Tibial nerve (tissue), 4 donors: ENCODE data around the gene AMOTL2. TPM values are rescaled to one million over a fixed set of nuclear protein-coding genes. Genes with fewer than 3 reads are reported as not detected.

Source experiments
- DNase-seq, 2 donors: peaks; one replicate each; pipeline ENCODE4 v3.0.0-alpha.2; 2019; ENCODE audit warnings: low spot score in 2 of 2
- H3K27ac ChIP-seq, 4 donors: fragments of 200-600 bp; sonication (generic) in 3 of 4; one replicate each; pipeline ENCODE4 v1.5.1; 2017 to 2019; ENCODE audit warnings: mild to moderate bottlenecking in 1 of 4
- H3K27me3 ChIP-seq, 2 donors: fragments of 200-600 bp; sonication (generic) in 1 of 2; one replicate each; pipeline versions ENCODE4 v1.5.1 to v1.6.0; 2017 to 2019
- H3K36me3 ChIP-seq, 3 donors: fragments of 200-600 bp; sonication (generic); one replicate each; pipeline ENCODE4 v1.5.1; 2018 to 2019
- H3K4me1 ChIP-seq, 4 donors: fragments of 200-600 bp; sonication (generic) in 3 of 4; one replicate each; pipeline ENCODE4 v1.5.1; 2017 to 2019
- H3K4me3 ChIP-seq, 4 donors: fragments of 200-600 bp; sonication (generic) in 3 of 4; one replicate each; pipeline ENCODE4 v1.5.1; 2017 to 2019; ENCODE audit warnings: mild to moderate bottlenecking in 1 of 4, moderate library complexity in 1 of 4
- H3K9me3 ChIP-seq, 4 donors: fragments of 200-600 bp; sonication (generic) in 3 of 4; one replicate each; pipeline ENCODE4 v1.5.1; 2017 to 2019
- EP300 ChIP-seq, 2 donors: sonication (generic); formaldehyde crosslinking; IDR thresholded peaks; one replicate each; pipeline ENCODE4 v1.6.1; 2017; ENCODE audit warnings: antibody characterized with exemption in 2 of 2, mild to moderate bottlenecking in 1 of 2
- POLR2A ChIP-seq, 2 donors: fragments of 450-650 bp; IDR thresholded peaks; one replicate each; pipeline ENCODE4 v1.6.1; 2017; ENCODE audit warnings: antibody characterized with exemption in 2 of 2, mild to moderate bottlenecking in 2 of 2, moderate library complexity in 2 of 2
- WGBS, 2 donors: methylation state at CpG; one replicate each; pipeline ENCODE4 v1.1.5; 2018; 5-methylcytosine and 5-hydroxymethylcytosine counted together
- total RNA-seq, 4 donors: library from RNA; depleted of rRNA; stranded (reverse); fragments of >200 nt; gene quantifications; one replicate each; pipeline ENCODE4 v1.1.0, GENCODE V29; 2016
- TF ChIP-seq, protein P1 (sequence below), 5 experiments: fragments of 200-600 bp in 3 of 5; fragments of 450-650 bp in 2 of 5; sonication (generic) in 3 of 5; IDR thresholded peaks; one replicate each; pipeline ENCODE4 v1.5.1; 2016 to 2019; ENCODE audit warnings: antibody characterized with exemption in 5 of 5, mild to moderate bottlenecking in 3 of 5, moderate library complexity in 2 of 5

AMOTL2 gene
- total RNA-seq, 4 donors from 2014 or later = 216 to 337 (median 255) TPM

DNA sequence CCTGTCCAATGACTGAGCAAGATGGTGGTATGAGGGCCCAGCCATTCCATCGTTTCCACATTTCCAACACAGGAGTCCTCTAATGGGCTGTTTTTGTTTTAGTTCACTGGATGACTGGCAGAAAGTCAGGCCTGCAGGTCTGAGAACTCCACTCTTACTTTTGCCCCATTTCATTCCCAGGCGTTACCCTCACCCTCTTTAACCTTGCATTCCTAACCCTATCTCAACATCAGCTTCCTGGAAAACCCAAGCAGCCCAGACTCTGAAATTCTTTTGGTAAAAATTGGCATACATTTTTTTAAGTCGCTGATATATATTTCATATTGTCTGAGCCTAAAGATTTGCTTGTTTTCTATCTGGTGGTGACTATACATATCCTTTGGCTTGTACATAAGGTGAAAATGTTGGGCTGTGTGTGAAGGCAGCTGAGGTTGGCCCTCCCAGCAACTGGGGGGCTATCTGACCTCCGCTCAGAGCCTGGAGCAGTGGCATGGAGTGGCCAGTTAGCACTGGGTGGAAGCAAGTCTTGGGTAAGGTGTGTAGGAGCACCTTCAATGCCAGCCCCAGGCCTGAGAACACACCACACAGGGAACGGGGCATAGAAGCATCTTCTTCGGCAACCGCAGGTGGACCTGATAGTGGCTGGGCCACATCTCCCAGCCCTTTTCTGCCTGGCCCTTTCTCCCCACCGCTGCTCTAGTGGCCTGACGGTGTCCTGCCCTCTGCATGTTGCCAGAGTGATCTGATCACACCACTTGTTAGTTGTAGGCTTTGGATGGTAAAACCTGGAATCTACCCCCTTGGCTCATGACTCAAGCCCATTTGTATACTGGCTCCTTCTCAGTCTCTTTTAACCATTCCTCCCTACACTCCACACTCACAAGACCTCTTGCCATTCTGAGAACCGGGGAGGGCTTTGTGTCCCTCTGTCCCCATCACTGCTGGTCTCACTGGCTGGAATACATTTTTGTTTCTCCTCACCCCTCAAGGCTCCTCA, 50.0 kb downstream of the AMOTL2 start:
- Histone ChIP-seq H3K36me3 (no peaks in the 10 kb centered on the region), H3K9me3 (no peaks in the 10 kb centered on the region), H3K4me1 (peaks cover 0 to 39% (median 29%) of the 10 kb centered on the region in 4 donors), H3K27me3 (no peaks in the 10 kb centered on the region), H3K4me3 (no peak overlapping the region), H3K27ac (no peak overlapping the region)
- no peak for DNase-seq
- TF ChIP-seq, protein P1, sequence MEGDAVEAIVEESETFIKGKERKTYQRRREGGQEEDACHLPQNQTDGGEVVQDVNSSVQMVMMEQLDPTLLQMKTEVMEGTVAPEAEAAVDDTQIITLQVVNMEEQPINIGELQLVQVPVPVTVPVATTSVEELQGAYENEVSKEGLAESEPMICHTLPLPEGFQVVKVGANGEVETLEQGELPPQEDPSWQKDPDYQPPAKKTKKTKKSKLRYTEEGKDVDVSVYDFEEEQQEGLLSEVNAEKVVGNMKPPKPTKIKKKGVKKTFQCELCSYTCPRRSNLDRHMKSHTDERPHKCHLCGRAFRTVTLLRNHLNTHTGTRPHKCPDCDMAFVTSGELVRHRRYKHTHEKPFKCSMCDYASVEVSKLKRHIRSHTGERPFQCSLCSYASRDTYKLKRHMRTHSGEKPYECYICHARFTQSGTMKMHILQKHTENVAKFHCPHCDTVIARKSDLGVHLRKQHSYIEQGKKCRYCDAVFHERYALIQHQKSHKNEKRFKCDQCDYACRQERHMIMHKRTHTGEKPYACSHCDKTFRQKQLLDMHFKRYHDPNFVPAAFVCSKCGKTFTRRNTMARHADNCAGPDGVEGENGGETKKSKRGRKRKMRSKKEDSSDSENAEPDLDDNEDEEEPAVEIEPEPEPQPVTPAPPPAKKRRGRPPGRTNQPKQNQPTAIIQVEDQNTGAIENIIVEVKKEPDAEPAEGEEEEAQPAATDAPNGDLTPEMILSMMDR (IDR thresholded peaks at IDR 0.05) = no peak
- TF ChIP-seq EP300 (IDR thresholded peaks at IDR 0.05) (no peak), POLR2A (IDR thresholded peaks at IDR 0.05) (no peak)
- WGBS, 2 donors = 87 to 91% methylated on average over 10 of the region's 10 CpGs

DNA sequence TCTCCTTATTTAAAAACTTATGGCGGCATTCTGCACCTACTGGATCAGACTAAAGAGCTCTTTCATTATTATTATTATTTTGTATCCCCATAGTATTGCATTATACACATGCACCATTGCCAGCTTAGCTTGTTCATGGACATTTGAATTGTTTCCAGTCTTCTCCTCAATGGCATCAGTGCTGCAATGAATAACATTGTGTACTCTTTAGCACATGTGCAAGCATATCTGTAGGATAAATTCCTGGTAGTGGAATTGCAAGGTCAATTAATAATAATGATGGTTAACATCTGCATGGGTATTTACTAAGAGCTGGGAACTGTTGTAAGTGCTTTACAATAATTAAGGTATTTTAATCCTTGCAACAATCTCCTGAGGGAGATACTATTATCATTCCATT, 52.0 kb downstream of the AMOTL2 start:
- Histone ChIP-seq H3K27me3 (no peaks in the 10 kb centered on the region), H3K27ac (no peak overlapping the region), H3K4me3 (no peak overlapping the region), H3K4me1 (peaks cover 0 to 30% (median 18%) of the 10 kb centered on the region in 4 donors), H3K36me3 (no peaks in the 10 kb centered on the region), H3K9me3 (no peaks in the 10 kb centered on the region)
- TF ChIP-seq EP300 (IDR thresholded peaks at IDR 0.05) (no peak), POLR2A (IDR thresholded peaks at IDR 0.05) (no peak)
- TF ChIP-seq, protein P1 (IDR thresholded peaks at IDR 0.05) = no peak
- no peak for DNase-seq
- 89 to 98% methylated on average over 1 of the region's 1 CpG for WGBS, 2 donors

DNA sequence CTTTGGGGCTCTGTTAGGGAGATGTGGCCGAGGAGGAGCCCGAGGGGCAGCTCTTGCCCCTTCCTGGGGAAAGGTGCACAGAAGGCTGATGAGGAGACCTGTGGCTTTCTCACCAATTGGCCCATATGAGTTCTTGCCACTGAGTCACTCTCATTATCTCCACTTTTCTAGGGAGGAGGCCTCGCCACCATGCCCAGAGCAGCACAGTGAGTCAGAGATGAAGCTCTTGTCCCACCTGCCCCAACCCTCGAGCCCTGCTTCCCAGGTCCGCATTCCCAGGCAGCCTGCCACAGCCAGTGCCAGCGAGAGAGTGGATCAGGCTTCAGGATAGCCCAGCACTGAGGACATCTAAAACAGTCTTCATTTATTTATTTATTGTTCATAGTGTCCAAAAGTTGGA, 53.5 kb downstream of the AMOTL2 start:
- Histone ChIP-seq H3K9me3 (no peaks in the 10 kb centered on the region), H3K4me3 (no peak overlapping the region), H3K27ac (no peak overlapping the region), H3K4me1 (peaks cover 0 to 30% (median 8%) of the 10 kb centered on the region in 4 donors), H3K27me3 (no peaks in the 10 kb centered on the region), H3K36me3 (no peaks in the 10 kb centered on the region)
- TF ChIP-seq, protein P1 (IDR thresholded peaks at IDR 0.05) = no peak
- TF ChIP-seq EP300 (IDR thresholded peaks at IDR 0.05) = no peak
- TF ChIP-seq POLR2A (IDR thresholded peaks at IDR 0.05) = no peak
- DNase-seq = no peak
- WGBS, 2 donors = 94 to 96% methylated on average over 6 of the region's 6 CpGs

DNA sequence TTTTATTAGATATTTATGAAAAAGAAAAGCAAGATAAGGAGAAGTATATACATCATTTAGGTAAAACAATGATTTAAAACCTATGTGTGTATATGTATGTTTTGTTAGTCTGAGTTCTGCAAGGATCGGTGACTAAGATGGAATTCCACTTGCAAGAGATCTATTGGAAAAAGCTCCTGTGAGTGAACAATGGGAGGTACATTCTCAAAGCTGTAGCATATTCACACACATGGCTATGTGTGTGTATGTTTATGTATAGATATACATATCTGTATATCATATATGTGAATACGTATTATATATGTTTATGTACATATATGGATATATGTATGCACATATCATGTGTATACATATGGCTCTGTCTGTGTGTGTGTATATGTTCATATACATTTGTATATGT, 54.3 kb downstream of the AMOTL2 start:
- Histone ChIP-seq H3K9me3 (no peaks in the 10 kb centered on the region), H3K36me3 (no peaks in the 10 kb centered on the region), H3K27me3 (no peaks in the 10 kb centered on the region), H3K27ac (no peak overlapping the region), H3K4me1 (peaks cover 3 to 32% (median 13%) of the 10 kb centered on the region in 4 donors), H3K4me3 (no peak overlapping the region)
- WGBS, 2 donors = 92 to 95% methylated on average over 2 of the region's 2 CpGs
- TF ChIP-seq, protein P1 (IDR thresholded peaks at IDR 0.05) = no peak
- TF ChIP-seq EP300 (IDR thresholded peaks at IDR 0.05) (no peak), POLR2A (IDR thresholded peaks at IDR 0.05) (no peak)
- no peak for DNase-seq

DNA sequence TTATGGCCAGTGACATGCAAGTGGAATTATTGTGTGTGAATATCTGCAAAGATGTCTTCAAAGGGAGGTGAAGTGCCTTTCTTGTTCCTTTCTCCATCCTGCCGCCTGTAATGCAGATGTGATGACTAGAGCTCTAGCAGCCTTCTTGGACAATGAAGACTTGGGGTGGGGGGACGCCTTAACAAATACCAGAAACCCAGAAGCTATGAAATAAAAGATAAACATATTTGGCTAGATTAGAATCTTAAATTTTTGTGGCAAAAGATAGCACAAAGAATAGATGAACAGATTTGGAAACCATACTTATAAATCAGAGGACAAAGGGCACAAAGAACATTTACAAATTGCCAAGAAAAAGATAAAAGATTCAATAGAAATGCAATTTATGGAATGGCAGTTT, 56.1 kb downstream of the AMOTL2 start:
- 79 to 97% methylated on average over 2 of the region's 2 CpGs for WGBS, 2 donors
- H3K36me3 ChIP-seq = no peaks in the 10 kb centered on the region
- peaks cover 12 to 48% (median 29%) of the 10 kb centered on the region in 4 donors for H3K4me1 ChIP-seq
- no peaks in the 10 kb centered on the region for H3K27me3 ChIP-seq
- TF ChIP-seq, protein P1 (IDR thresholded peaks at IDR 0.05) = no peak
- no peak for TF ChIP-seq EP300 (IDR thresholded peaks at IDR 0.05)
- no peak for TF ChIP-seq POLR2A (IDR thresholded peaks at IDR 0.05)
- no peak for DNase-seq
- H3K9me3 ChIP-seq = no peaks in the 10 kb centered on the region
- no peak overlapping the region for H3K27ac ChIP-seq
- H3K4me3 ChIP-seq = no peak overlapping the region
